Mucosa of descending colon (tissue), 3 donors: ENCODE data around the gene IL17RB. TPM values are rescaled to one million over a fixed set of nuclear protein-coding genes. Genes with fewer than 3 reads are reported as not detected.
A peak's percentile ranks its signal among the peaks of the same experiment; 100 is the strongest.

ENCODE experiments used
- ATAC-seq: fragments of 200-7000 bp; cut with Tn5 transposase; one replicate; pipeline ENCODE4 v1.9.1; 2020; ENCODE audit warnings: mild to moderate bottlenecking, moderate library complexity
- DNase-seq, 3 donors: peaks; one replicate each; pipeline ENCODE4 v3.0.0-alpha.2; 2020
- H3K36me3 ChIP-seq: fragments of 200-600 bp; one replicate; pipeline ENCODE4 v1.8.0; 2021; ENCODE audit warnings: low read depth, mild to moderate bottlenecking
- H3K4me1 ChIP-seq: fragments of 200-600 bp; one replicate; pipeline ENCODE4 v1.8.0; 2021; ENCODE audit warnings: low read depth, mild to moderate bottlenecking
- H3K4me3 ChIP-seq: fragments of 200-600 bp; one replicate; pipeline ENCODE4 v1.8.0; 2021; ENCODE audit warnings: mild to moderate bottlenecking
- H3K9me3 ChIP-seq: fragments of 200-600 bp; one replicate; pipeline ENCODE4 v1.8.0; 2021; ENCODE audit warnings: mild to moderate bottlenecking
- CTCF ChIP-seq: fragments of 200-600 bp; IDR thresholded peaks from one replicate; pipeline ENCODE4 v1.8.0; 2022; ENCODE audit warnings: antibody characterized with exemption, mild to moderate bottlenecking
- intact Hi-C, 2 donors: fragments of 100-400 bp; cut with DNase I in 1 of 2; cut with micrococcal nuclease in 1 of 2; formaldehyde crosslinking; loops; one replicate each; pipeline versions ENCODE4 v1.11.0 to v1.11.1; 2022; cut with DNase I, micrococcal nuclease
- total RNA-seq, 3 donors: library from RNA; stranded (reverse); fragmentation: NEBNext Ultra II Directional in 2 of 3; extraction: Animal tissue kit (Norgen Biotek cat#: 25700) in 2 of 3; gene quantifications; one replicate each; pipeline versions ENCODE4 v1.2.1 to v1.2.4, GENCODE V29; 2021 to 2023
- donor health status: DM: no; HTN: no; CAD: no; lungs with moderate emphysema.
- donor health status: DM: no; HTN: no; CAD: no.
- donor health status: DM: no; HTN: yes; CAD: no.

IL17RB gene
- total RNA-seq, 3 donors from 2014 or later = 10.3 to 13.4 (median 10.9) TPM

- Histone ChIP-seq H3K36me3 (peaks cover 3% of the 10 kb centered on the region), H3K9me3 (no peaks in the 10 kb centered on the region), H3K4me3 (no peak overlapping the region), H3K4me1 (peaks cover 24% of the 10 kb centered on the region)
- intact Hi-C loops = no loop called here
- TF ChIP-seq CTCF = no peak
- ATAC-seq = no peak
- no peak for DNase-seq
Observed at GRCh38 chr3:53888232-53888631, 41.9 kb downstream of the IL17RB start.

DNA sequence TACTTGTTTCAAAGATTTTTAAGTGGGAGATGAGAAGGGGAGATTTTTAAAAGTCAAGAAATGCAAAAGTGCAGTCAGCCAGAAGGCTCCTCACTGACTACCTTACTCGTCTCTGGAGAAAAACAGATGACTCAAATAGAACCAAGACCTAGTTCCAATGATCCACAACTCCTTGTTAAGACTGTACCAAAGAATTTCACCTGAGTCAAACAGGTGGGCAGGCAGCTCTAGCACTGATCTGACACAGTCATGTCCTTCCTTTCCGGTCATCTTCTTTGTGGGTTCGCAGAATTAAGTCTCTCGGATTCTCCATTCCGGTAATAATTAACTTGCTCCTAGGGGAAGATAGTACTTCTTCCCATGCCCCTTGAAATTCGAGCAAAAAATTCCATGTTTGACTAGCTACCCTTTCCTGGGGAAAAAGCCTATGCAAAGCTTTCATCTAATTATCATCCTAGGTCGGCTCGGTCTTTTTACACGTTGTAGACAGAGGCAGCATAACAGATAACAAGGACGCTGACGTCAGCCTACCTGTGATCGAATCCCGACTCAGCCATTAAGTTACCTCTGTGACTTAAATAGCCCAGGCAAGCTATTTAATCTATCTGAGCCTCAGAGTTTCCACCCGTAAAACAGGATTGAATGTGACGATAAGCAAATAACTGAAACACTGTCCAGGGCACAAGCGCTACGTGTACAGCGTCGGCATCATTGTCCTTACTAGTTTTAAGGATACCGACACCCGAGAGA is 44.5 kb downstream of the IL17RB start:
- H3K36me3 ChIP-seq = peaks cover 3% of the 10 kb centered on the region
- no peaks in the 10 kb centered on the region for H3K9me3 ChIP-seq
- DNase-seq = peak in 2 of 3 donors; percentile 25 to 77
- peak; percentile 53 for ATAC-seq
- H3K4me1 ChIP-seq = peaks cover 24% of the 10 kb centered on the region
- H3K4me3 ChIP-seq = peak overlapping the region; percentile 79
- no peak for TF ChIP-seq CTCF
- intact Hi-C loops = no loop called here

DNA sequence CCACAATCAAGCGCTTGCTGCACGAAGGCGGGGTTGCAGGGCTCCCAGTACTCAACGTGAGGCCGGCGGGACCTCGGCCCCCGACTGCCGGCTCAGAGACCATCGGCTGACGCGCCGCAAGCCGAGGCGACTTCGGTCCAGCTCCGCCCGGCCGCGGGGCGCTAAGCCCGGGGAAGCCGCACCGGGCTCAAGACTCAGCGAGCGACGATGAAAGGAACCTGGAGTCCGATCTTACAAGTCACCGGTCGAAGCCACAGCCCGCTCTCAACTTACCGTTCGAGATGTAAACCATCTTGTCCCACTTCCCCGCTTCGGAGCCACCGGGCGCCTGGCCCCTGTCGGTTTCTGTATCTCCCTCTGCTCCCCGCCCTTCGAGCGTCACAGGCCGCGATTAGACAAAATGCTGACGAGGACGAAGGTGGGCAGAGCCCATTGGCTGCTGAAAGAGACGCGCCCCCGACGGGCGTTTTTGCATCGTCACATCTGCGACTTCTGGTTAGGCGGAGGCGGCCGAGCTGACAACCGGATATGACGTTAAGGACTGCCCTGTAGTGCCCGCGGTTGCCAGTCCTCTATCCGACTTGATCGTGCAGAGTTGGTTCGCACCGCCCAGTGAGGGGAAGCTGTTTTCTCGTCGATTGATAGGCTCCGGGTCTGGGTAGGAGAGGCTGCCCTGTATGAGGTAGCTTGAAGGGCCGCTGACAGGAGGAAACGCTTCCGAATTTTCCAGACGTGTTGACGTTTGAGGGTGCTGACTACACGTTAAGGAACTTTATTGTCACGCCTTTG is 45.3 kb downstream of the IL17RB start, which contains the start of gene SELENOK:
Gene SELENOK, minus strand, starts transcription at position 363 of the 789 bp plus-strand sequence.
- intact Hi-C loops = no loop called here
- TF ChIP-seq CTCF = peak; percentile 19
- ATAC-seq (peak; percentile 96), DNase-seq (peak; percentile 98 to 99 (median 98))
- Histone ChIP-seq H3K36me3 (peaks cover 3% of the 10 kb centered on the region), H3K9me3 (no peaks in the 10 kb centered on the region), H3K4me1 (peaks cover 24% of the 10 kb centered on the region), H3K4me3 (peak within 1 kb of the TSS; percentile 79)

GRCh38 chr3:53892286-53892637 is 45.9 kb downstream of the IL17RB start:
- no peak for ATAC-seq
- Histone ChIP-seq H3K4me3 (peak overlapping the region; percentile 20), H3K36me3 (peaks cover 3% of the 10 kb centered on the region), H3K4me1 (peaks cover 24% of the 10 kb centered on the region), H3K9me3 (no peaks in the 10 kb centered on the region)
- intact Hi-C loops = no loop called here
- no peak for TF ChIP-seq CTCF
- DNase-seq = peak in 1 of 3 donors; percentile 17

DNA sequence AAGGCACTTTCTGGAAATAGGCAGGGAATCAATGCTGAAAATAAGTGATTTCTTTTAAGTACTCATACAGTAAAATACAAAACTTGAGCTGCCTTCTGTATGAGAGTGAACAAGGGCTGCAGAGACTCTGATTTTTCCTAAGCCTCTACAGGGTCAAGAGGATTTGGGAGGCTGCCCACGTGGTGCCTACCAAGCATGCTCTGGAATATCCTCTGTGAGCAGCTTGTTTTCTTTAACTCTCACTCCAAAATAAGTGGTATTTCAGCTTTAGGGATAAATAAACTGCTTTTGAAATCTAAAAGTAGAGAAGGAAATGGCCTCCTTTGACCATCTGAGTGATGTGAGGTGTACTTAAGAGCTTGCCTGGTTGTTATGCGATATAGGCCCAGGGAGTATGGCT is 53.4 kb downstream of the IL17RB start:
- DNase-seq = no peak
- intact Hi-C loops = no loop called here
- H3K9me3 ChIP-seq = no peaks in the 10 kb centered on the region
- no peaks in the 10 kb centered on the region for H3K36me3 ChIP-seq
- H3K4me3 ChIP-seq = no peak overlapping the region
- no peak for TF ChIP-seq CTCF
- no peak for ATAC-seq
- H3K4me1 ChIP-seq = peaks cover 3% of the 10 kb centered on the region
